MCF 10A (cell line): ENCODE results near the gene ITGB4. TPM values are rescaled to one million over a fixed set of nuclear protein-coding genes. Genes with fewer than 3 reads are reported as not detected.

Experiments used
- BruUV-seq: library from RNA; stranded (reverse); fragments of 400-500 nt; replicated peaks from 2 replicates; lab custom pipeline; 2021; lab: Mats Ljungman, UMichigan
- CTCF ChIA-PET: fragments of 300-600 bp; sonication (Branson Sonifier 250); formaldehyde crosslinking; extraction: SDS; loops from one replicate; lab custom pipeline; 2021; ENCODE audit warnings: antibody characterized with exemption, inconsistent platforms; lab: Yijun Ruan, JAX
- POLR2A ChIA-PET: fragments of 300-600, 350-650 bp; sonication (Branson Sonifier 250); formaldehyde crosslinking; extraction: SDS; loops from one replicate; lab custom pipeline; 2020; ENCODE audit warnings: antibody characterized with exemption, inconsistent platforms; lab: Yijun Ruan, JAX
- DNase-seq: peaks from one replicate; pipeline ENCODE4 v3.0.0-alpha.2; 2018; ENCODE audit not compliant: unreplicated experiment
- H3K27ac Mint-ChIP-seq: one replicate; pipeline ENCODE4 v1.8.0; 2022; ENCODE audit warnings: mild to moderate bottlenecking, low read depth, mixed read lengths; ENCODE audit not compliant: unreplicated experiment
- H3K27me3 Mint-ChIP-seq: one replicate; pipeline ENCODE4 v1.8.0; 2022; ENCODE audit warnings: mixed read lengths; ENCODE audit not compliant: insufficient read depth, unreplicated experiment
- H3K36me3 Mint-ChIP-seq: one replicate; pipeline ENCODE4 v1.8.0; 2022; ENCODE audit warnings: mild to moderate bottlenecking, moderate library complexity, mixed read lengths; ENCODE audit not compliant: insufficient read depth, unreplicated experiment
- H3K4me1 Mint-ChIP-seq: one replicate; pipeline ENCODE4 v1.8.0; 2022; ENCODE audit warnings: mixed read lengths; ENCODE audit not compliant: insufficient read depth, unreplicated experiment
- H3K4me3 Mint-ChIP-seq: one replicate; pipeline ENCODE4 v1.8.0; 2022; ENCODE audit warnings: mild to moderate bottlenecking, moderate library complexity, mixed read lengths; ENCODE audit not compliant: unreplicated experiment
- H3K9me3 Mint-ChIP-seq: one replicate; pipeline ENCODE4 v1.8.0; 2022; ENCODE audit warnings: mixed read lengths; ENCODE audit not compliant: unreplicated experiment
- intact Hi-C: fragments of 100-400 bp; cut with micrococcal nuclease; formaldehyde crosslinking; loops from 2 replicates; pipeline ENCODE4 v1.14.1; 2022
- total RNA-seq: library from RNA; stranded (reverse); gene quantifications from 2 replicates; pipeline ENCODE4 v1.2.3, GENCODE V29; 2022
- TF ChIP-seq, protein P1 (sequence below): fragments of 200-600 bp; IDR thresholded peaks from one replicate; pipeline ENCODE4 v1.8.0; 2022; ENCODE audit warnings: antibody characterized with exemption, mild to moderate bottlenecking; ENCODE audit not compliant: unreplicated experiment

Gene ITGB4
- total RNA-seq, 1 experiment from 2014 or later: 1,054 TPM

DNA sequence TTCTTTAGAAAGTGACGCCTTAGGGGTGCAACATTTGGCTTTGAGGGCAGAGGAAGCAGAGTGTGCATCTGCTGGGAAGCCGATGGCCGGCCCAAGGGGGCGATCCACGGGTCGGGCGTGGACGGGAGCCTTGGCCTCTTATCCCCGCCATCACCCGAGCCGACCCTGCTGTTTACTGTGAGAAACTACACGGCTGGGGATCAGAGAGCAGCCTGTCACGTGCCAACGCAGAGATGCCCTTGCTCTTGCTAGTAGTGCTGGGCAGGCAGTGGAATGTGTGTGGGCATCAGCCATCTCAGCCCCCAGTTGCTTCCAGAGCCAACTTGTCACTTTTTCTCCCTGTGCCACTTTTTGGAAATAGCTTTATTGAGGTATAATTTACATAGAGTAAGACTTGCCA is 26.7 kb upstream of the ITGB4 start:
- Mint-ChIP-seq H3K27ac (peak overlapping the region; percentile 96), H3K9me3 (no peaks in the 10 kb centered on the region), H3K36me3 (peaks cover 52% of the 10 kb centered on the region), H3K27me3 (no peaks in the 10 kb centered on the region), H3K4me3 (peak overlapping the region; percentile 28), H3K4me1 (peaks cover 69% of the 10 kb centered on the region)
- ChIA-PET CTCF (interaction anchor here (0.7 to 5.6 kb wide), 9 partner anchors 9 to 54 kb away, joined by 4 to 32 read pairs (median 10); partner anchors contain the start of gene ITGB4), POLR2A (interaction anchor here (0.7 to 26.7 kb wide), 9 partner anchors 13 to 182 kb away, joined by 3 to 748 read pairs (median 5); partner anchors contain the start of genes ITGB4 and UNK)
- no peak for DNase-seq
- BruUV-seq: no TSS peak
- TF ChIP-seq, protein P1, sequence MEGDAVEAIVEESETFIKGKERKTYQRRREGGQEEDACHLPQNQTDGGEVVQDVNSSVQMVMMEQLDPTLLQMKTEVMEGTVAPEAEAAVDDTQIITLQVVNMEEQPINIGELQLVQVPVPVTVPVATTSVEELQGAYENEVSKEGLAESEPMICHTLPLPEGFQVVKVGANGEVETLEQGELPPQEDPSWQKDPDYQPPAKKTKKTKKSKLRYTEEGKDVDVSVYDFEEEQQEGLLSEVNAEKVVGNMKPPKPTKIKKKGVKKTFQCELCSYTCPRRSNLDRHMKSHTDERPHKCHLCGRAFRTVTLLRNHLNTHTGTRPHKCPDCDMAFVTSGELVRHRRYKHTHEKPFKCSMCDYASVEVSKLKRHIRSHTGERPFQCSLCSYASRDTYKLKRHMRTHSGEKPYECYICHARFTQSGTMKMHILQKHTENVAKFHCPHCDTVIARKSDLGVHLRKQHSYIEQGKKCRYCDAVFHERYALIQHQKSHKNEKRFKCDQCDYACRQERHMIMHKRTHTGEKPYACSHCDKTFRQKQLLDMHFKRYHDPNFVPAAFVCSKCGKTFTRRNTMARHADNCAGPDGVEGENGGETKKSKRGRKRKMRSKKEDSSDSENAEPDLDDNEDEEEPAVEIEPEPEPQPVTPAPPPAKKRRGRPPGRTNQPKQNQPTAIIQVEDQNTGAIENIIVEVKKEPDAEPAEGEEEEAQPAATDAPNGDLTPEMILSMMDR: no peak
- intact Hi-C loops: no loop called here

DNA sequence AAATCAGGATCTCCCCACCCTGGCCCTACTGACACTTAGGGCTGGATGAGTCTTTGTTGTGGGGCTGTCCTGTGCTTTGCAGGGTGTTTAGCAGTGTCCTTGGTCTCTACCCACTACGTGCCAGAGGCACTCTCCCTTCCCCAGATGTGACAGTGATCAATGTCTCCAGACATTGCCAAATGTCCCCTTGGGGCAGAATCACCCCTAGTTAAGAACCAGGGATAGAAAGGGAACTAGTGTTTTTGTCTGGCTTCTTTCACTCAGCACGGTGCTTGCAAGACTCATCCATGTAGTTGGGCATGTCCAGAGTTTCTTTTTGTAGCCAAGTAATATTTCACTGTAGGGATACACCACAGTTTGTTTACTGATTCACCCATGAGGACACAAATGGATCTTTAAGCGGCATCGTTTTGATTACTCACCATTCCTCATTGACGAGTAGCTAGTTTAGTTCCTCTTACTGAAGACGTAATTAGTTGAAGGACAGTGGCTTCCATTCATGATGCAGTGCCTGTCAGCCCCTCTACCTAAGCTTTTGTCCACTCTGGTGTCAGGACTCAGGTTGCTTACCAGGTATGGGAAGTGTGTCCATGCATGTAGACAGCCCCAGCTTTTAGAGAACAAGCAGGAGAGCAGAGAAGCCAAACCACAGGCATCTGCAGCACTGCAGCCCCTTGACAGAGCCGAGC is 26.0 kb upstream of the ITGB4 start:
- Mint-ChIP-seq H3K27ac (peak overlapping the region; percentile 96), H3K9me3 (no peaks in the 10 kb centered on the region), H3K36me3 (peaks cover 59% of the 10 kb centered on the region), H3K27me3 (no peaks in the 10 kb centered on the region), H3K4me3 (peak overlapping the region; percentile 33), H3K4me1 (peaks cover 72% of the 10 kb centered on the region)
- DNase-seq: peak; percentile 56
- intact Hi-C loops: no loop called here
- CTCF ChIA-PET: interaction anchor here (0.6 to 5.6 kb wide), 6 partner anchors 9 to 54 kb away, joined by 3 to 32 read pairs (median 14); partner anchors contain the start of gene ITGB4
- TF ChIP-seq, protein P1: no peak
- BruUV-seq: no TSS peak
- POLR2A ChIA-PET: interaction anchor here (0.8 to 26.7 kb wide), 10 partner anchors 12 to 182 kb away, joined by 3 to 748 read pairs (median 5); partner anchors contain the start of genes ITGB4, RECQL5 and UNK

DNA sequence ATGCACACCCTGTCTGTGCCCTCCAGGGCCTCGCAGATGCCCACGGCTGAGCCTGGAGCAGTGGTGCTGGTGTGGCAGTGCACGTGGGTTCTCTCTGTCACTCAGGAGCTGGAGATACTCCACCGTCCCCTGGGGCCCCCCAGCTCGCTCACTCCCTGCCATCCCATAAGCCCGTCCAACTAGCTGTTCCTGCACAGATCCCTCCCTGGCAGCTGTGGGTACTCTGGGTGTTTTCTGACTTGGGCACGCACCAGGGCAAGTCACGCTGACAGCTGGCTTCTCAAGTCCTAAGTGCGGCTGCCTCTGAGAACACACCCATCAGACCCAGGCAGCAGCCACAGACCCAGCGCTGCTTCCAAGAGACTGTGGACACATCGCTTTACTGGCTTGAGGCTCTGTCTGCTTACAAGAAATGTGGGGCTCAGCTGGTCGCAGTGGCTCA is 25.4 kb upstream of the ITGB4 start:
- Mint-ChIP-seq H3K9me3 (no peaks in the 10 kb centered on the region), H3K27me3 (no peaks in the 10 kb centered on the region), H3K4me3 (peak overlapping the region; percentile 33), H3K36me3 (peaks cover 64% of the 10 kb centered on the region), H3K4me1 (peaks cover 74% of the 10 kb centered on the region), H3K27ac (peak overlapping the region; percentile 96)
- TF ChIP-seq, protein P1: no peak
- POLR2A ChIA-PET: interaction anchor here (0.7 to 26.7 kb wide), 9 partner anchors 12 to 193 kb away, joined by 3 to 748 read pairs (median 5); partner anchors contain the start of genes ITGB4, RECQL5 and UNK
- no peak for DNase-seq
- no TSS peak for BruUV-seq
- CTCF ChIA-PET: interaction anchor here (0.6 to 5.6 kb wide), 6 partner anchors 12 to 53 kb away, joined by 3 to 32 read pairs (median 14); partner anchors contain the start of gene ITGB4
- intact Hi-C loops: no loop called here

DNA sequence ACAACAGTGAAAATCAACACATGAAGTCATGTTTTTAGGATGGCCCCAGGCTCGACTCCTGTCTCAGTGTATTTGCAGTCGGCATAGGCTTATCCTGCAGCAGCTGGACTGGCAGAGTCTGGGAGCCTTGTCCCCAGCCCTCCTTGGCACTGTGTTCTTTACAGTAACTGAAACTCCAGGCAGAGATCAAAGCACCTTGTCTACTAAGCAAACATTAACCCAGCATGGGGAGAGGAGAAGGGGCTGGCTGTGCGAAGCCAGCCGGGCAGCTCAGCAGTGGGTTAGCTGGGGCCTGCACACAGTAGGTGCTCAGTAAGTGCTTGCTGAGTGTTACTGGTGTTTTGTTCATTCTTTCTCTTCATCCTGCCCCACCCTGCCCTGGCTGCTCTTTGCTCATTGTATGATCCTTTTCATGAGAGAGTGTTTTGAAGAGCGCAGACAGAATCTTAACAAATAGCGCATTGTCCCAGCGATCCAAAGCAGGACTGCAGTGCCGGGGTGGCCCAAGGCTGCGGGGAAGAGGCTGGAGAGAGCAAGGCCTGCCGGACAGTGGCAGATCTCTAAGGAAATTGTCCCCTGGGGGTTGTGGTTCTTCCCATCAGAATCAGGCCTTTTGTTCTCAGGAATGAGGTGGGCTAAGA is 23.5 kb upstream of the ITGB4 start:
- no TSS peak for BruUV-seq
- ChIA-PET POLR2A (no interaction called here), CTCF (interaction anchor here (0.8 to 1.0 kb wide), 3 partner anchors 24 to 60 kb away, joined by 3 to 5 read pairs (median 4); no protein-coding TSS in a partner anchor)
- H3K36me3 Mint-ChIP-seq: peaks cover 58% of the 10 kb centered on the region
- DNase-seq: no peak
- H3K4me1 Mint-ChIP-seq: peaks cover 68% of the 10 kb centered on the region
- H3K9me3 Mint-ChIP-seq: no peaks in the 10 kb centered on the region
- TF ChIP-seq, protein P1: no peak
- peak overlapping the region; percentile 9 for H3K4me3 Mint-ChIP-seq
- intact Hi-C loops: no loop called here
- no peaks in the 10 kb centered on the region for H3K27me3 Mint-ChIP-seq
- H3K27ac Mint-ChIP-seq: peak overlapping the region; percentile 96
